Left lung (tissue), 10 donors: ENCODE data around the gene SLC2A1. TPM values are rescaled to one million over a fixed set of nuclear protein-coding genes. Genes with fewer than 3 reads are reported as not detected.
"Not testable (repeated sequence)": the region's sequence is repeated elsewhere in the genome, so short reads cannot be mapped to it uniquely, and the experiment has no call there.

Source experiments
- ATAC-seq: fragments of 200-7000 bp; cut with Tn5 transposase; one replicate; pipeline ENCODE4 v1.9.1; 2020; ENCODE audit warnings: moderate library complexity
- DNase-seq, 4 donors: peaks; one replicate each; pipeline ENCODE4 v3.0.0-alpha.2; 2013 to 2020
- H3K27ac ChIP-seq, 2 donors: fragments of 200-600 bp; sonication (generic) in 1 of 2; one replicate each; pipeline versions ENCODE4 v1.5.0 to v1.8.0; 2020 to 2021
- H3K27me3 ChIP-seq, 2 donors: fragments of 200-600 bp; sonication (generic) in 1 of 2; one replicate each; pipeline versions ENCODE4 v1.5.0 to v1.8.0; 2020 to 2021
- H3K36me3 ChIP-seq, 2 donors: fragments of 200-600 bp; sonication (generic) in 1 of 2; one replicate each; pipeline versions ENCODE4 v1.5.0 to v1.8.0; 2020 to 2021
- H3K4me1 ChIP-seq, 2 donors: fragments of 200-600 bp; one replicate each; pipeline ENCODE4 v1.8.0; 2021
- H3K4me3 ChIP-seq, 2 donors: fragments of 200-600 bp; sonication (generic) in 1 of 2; one replicate each; pipeline versions ENCODE4 v1.5.0 to v1.8.0; 2020 to 2021; ENCODE audit warnings: mild to moderate bottlenecking in 1 of 2
- H3K9me3 ChIP-seq, 2 donors: fragments of 200-600 bp; sonication (generic) in 1 of 2; one replicate each; pipeline versions ENCODE4 v1.5.0 to v1.8.0; 2020 to 2021
- intact Hi-C, 2 donors: fragments of 100-400 bp; cut with DNase I; formaldehyde crosslinking; loops; one replicate each; pipeline versions ENCODE4 v1.11.2 to v1.14.2; 2022
- polyA plus RNA-seq, 6 donors: library from polyadenylated mRNA; unstranded; fragments of 120-200 nt; gene quantifications; one replicate each; pipeline ENCODE4 v1.2.1, GENCODE V29; 2013; ENCODE audit not compliant: insufficient read length in 6 of 6
- total RNA-seq, 2 donors: library from RNA; stranded (reverse); fragmentation: NEBNext Ultra II Directional; extraction: Animal tissue kit (Norgen Biotek cat#: 25700); gene quantifications; one replicate each; pipeline ENCODE4 v1.2.1, GENCODE V29; 2021
- TF ChIP-seq, protein P1 (sequence below), 2 donors: fragments of 200-600 bp; sonication (generic) in 1 of 2; IDR thresholded peaks; one replicate each; pipeline versions ENCODE4 v1.5.0 to v1.8.0; 2021; ENCODE audit warnings: antibody characterized with exemption in 2 of 2
- donor health status: DM: no; HTN: yes; CAD: no.
- donor health status: DM: no; HTN: no; CAD: no.

Gene SLC2A1
- total and polyA plus RNA-seq, 8 donors, result 10.5 to 109 (median 48.0) TPM

DNA sequence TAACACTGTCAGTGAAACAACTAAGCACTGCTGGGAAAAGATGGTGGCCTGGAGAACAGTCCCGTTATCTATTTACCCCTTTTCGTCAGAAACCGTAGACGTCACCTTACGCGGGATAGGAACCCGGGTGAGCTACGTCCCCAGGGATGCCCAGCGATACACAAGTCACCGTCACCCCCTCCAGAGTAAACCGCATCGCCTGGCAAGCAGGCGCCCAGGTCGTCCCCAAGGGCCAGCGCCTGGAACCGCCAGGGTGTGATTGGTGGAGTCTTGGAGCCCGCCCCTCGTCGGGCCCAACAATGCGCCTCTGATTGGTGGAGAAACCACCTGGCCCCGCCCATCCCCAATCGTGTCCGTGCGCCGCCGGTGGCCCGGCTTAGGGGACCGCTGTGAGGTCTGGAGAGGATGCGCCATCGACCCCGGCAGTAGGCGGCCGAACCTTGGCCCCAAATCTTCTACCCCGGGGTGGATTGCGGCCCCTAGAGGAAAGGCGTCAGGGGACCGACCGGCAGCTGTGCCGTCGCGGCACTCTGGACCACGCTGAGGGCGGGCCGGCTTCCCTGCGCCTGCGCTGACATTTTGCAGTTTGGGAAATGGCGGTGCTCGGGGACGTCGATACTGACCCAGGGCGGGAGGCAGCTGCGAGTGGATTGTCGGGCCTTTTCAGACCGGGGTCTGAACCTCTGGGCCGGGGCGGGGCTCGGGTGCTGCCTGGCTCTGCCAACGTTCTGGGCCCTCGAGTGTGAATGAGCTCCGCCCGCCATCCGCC is 34.4 kb downstream of the SLC2A1 start:
- H3K36me3 ChIP-seq, result peaks cover 0 to 29% of the 10 kb centered on the region in 2 donors
- H3K4me1 ChIP-seq, result peaks cover 7 to 16% of the 10 kb centered on the region in 2 donors
- peak overlapping the region; percentile 69 to 77 for H3K4me3 ChIP-seq
- peak; percentile 99 for ATAC-seq
- TF ChIP-seq, protein P1, sequence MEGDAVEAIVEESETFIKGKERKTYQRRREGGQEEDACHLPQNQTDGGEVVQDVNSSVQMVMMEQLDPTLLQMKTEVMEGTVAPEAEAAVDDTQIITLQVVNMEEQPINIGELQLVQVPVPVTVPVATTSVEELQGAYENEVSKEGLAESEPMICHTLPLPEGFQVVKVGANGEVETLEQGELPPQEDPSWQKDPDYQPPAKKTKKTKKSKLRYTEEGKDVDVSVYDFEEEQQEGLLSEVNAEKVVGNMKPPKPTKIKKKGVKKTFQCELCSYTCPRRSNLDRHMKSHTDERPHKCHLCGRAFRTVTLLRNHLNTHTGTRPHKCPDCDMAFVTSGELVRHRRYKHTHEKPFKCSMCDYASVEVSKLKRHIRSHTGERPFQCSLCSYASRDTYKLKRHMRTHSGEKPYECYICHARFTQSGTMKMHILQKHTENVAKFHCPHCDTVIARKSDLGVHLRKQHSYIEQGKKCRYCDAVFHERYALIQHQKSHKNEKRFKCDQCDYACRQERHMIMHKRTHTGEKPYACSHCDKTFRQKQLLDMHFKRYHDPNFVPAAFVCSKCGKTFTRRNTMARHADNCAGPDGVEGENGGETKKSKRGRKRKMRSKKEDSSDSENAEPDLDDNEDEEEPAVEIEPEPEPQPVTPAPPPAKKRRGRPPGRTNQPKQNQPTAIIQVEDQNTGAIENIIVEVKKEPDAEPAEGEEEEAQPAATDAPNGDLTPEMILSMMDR (IDR thresholded peaks at IDR 0.05), result no peak
- intact Hi-C loops, result no loop called here
- H3K9me3 ChIP-seq, result no peaks in the 10 kb centered on the region
- DNase-seq, result peak; percentile 93 to 96 (median 95)
- no peaks in the 10 kb centered on the region for H3K27me3 ChIP-seq
- H3K27ac ChIP-seq, result peak overlapping the region; percentile 87 to 91

- no peak for DNase-seq
- Histone ChIP-seq H3K9me3 (no peaks in the 10 kb centered on the region), H3K36me3 (peaks cover 0 to 21% of the 10 kb centered on the region in 2 donors), H3K4me3 (peak overlapping the region; percentile 69 to 77), H3K4me1 (peaks cover 7 to 16% of the 10 kb centered on the region in 2 donors), H3K27ac (peak overlapping the region; percentile 87 to 91), H3K27me3 (no peaks in the 10 kb centered on the region)
- TF ChIP-seq, protein P1 (IDR thresholded peaks at IDR 0.05), result no peak
- intact Hi-C loops, result no loop called here
- ATAC-seq, result peak; percentile 3
Observed at GRCh38 chr1:42923367-42924081, 35.1 kb downstream of the SLC2A1 start.

- peak in 1 of 4 donors; percentile 57 for DNase-seq
- ATAC-seq, result peak; percentile 54
- Histone ChIP-seq H3K27ac (no peak overlapping the region), H3K9me3 (no peaks in the 10 kb centered on the region), H3K36me3 (peaks cover 0 to 15% of the 10 kb centered on the region in 2 donors), H3K4me1 (peaks cover 7 to 16% of the 10 kb centered on the region in 2 donors), H3K4me3 (no peak overlapping the region), H3K27me3 (no peaks in the 10 kb centered on the region)
- intact Hi-C loops, result no loop called here
- TF ChIP-seq, protein P1 (IDR thresholded peaks at IDR 0.05), result peak; percentile 52 to 61
Observed at GRCh38 chr1:42922687-42923366, 35.8 kb downstream of the SLC2A1 start.

DNA sequence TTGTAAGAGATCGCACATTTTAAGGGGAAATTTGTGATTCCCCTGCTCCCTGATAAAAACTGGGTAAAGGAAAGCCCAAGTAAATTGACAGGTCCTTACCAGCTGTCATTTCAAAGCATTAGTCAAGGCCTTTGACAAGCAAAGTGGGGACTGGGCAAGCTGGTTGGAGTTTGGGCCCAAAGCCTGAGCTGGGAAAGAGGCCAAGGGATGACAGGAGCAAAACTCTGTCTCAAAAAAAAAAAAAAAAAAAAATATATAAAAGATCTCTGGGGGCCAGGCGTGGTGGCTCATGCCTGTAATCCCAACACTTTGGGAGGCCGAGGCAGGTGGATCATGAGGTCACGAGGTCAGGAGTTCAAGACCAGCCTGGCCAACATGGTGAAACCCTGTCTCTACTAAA is 36.9 kb downstream of the SLC2A1 start:
- Histone ChIP-seq H3K4me1 (peaks cover 7 to 16% of the 10 kb centered on the region in 2 donors), H3K9me3 (no peaks in the 10 kb centered on the region), H3K27ac (no peak overlapping the region), H3K27me3 (no peaks in the 10 kb centered on the region), H3K36me3 (peaks cover 0 to 6% of the 10 kb centered on the region in 2 donors), H3K4me3 (no peak overlapping the region)
- DNase-seq, result no peak
- intact Hi-C loops, result no loop called here
- ATAC-seq, result no peak
- TF ChIP-seq, protein P1 (IDR thresholded peaks at IDR 0.05), result no peak

DNA sequence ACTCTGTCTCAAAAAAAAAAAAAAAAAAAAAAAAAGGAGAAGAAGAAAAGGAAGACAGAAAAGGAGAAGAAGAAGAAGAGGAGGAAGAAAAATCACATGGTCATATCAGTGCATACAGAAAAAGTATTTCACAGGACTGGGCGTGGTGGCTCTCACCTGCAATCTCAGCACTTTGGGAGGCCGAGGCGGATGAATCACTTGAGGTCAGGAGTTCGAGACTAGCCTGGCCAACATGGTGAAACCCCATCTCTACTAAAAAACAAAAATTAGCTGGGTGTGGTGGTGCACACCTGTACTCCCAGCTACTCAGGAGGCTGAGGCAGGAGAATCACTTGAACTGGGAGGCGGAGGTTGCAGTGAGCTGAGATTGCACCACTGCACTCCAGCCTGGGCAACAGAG is 39.0 kb downstream of the SLC2A1 start:
- not testable (repeated sequence) for ATAC-seq, DNase-seq, H3K4me3 ChIP-seq, H3K27me3 ChIP-seq, H3K9me3 ChIP-seq, H3K27ac ChIP-seq, H3K4me1 ChIP-seq, H3K36me3 ChIP-seq
- intact Hi-C loops, result loop anchor here in 1 of 2 donors (10.0 kb wide), 1 partner anchor 155 kb away; no protein-coding TSS in a partner anchor
